GM21367 (cell line): ENCODE measurements around the gene CPA5.

Source experiments
- ATAC-seq: cut with Tn5 transposase; IDR thresholded peaks from one replicate; pipeline ENCODE4 v1.9.1; 2021; ENCODE audit not compliant: unreplicated experiment

The CPA5 gene

DNA sequence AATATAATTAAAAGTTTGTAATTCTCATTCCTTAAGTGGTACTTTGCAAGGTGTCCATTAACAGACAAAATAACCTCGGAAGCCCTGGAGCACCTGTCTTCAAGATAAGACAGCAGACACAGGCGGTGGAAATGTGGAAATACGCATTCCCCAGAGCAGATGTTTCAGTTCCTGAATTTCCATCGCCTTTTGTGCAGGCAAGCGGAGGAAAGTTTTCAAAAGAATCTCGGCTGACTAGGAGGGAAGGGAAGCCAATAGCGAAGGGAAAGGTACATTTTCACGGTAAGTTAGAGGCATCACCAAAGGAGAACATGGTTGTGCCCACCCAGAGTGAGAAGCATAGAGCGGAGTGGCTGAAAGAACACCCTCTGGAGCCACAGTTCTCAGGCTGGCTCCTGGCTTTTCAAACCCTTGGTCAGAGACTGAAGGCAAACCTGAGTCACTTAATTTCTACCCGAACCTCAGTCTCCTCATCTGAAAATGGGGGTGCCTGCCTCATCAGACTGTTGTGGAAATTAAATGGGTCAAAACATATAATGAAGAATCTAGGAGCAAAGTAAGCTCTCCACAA, 49.3 kb downstream of the CPA5 start:
- ATAC-seq, result no peak

DNA sequence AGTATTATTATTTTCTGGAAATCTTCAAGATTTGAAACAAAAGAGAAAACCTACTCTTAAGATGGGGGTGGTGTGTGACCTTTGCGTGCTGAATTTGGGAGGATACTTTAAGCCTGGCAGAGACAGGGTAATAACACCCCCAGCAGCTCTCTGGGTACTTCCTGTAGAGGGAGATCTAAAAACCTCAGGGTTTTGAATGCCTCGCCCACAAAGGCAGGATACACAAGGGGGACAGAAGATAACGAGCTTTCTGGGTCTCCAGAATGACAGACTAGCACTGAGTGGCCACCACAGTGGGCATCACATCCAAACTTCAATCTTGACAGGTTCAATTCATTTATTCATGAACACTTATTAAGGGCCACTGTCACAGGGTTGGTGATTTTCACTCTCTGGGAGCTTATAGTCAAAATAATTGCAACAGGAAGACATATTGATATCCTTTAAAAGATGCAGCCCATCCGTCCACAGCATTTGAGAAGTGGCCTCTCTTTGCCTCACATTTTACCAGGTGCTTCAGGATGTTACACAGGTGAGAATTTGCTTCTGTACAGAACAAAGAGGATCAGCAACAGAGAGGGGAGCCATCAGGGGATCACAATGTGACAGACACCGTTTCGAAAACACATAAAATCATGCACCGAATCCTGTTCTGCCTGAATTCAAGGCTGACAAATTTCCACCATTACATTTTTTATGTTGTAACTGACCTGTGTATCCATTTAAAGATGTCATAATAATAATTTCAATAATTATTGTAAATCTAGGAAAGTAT, 50.0 kb downstream of the CPA5 start:
- ATAC-seq, result no peak

DNA sequence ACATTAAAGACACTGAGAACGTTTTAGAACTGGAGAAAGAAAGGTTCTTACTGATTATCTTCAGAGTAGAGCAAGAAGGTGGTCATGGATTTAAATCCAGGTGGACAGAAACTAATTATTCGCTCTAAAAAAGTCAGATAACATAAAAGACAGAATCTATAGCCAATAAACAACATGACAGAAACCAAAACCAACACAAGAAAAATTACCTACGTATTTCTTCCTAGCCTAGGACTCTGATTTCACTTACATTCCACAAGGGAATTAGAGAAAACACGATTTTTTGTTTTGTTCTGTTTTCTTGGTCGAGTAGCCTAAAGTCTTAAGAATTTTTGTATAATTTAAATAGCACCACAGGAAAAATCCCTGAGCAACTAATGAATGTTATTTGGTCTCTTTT, 50.8 kb downstream of the CPA5 start:
- no peak for ATAC-seq

- ATAC-seq, result no peak
These were observed 51.5 kb downstream of the CPA5 start for GRCh38 chr7:130396109-130396508.

GRCh38 chr7:130397051-130397757, 52.6 kb downstream of the CPA5 start:
- ATAC-seq, result no peak

DNA sequence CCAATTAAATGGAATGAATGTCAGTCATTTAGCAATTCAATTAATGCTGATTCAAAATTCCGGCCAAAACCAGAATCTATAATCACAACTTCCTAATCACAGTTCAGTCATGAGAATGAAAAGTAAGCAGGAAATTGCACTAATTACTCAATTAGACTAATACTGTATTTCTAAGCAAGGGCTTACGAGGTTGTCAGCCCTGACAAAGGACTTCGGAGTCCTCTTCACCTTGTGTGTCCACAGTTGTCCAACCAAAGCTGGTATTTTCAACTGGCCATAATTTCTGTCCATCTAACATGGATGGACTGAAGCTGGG, 53.1 kb downstream of the CPA5 start:
- no peak for ATAC-seq

GRCh38 chr7:130398526-130399090, 54.0 kb downstream of the CPA5 start:
- no peak for ATAC-seq

DNA sequence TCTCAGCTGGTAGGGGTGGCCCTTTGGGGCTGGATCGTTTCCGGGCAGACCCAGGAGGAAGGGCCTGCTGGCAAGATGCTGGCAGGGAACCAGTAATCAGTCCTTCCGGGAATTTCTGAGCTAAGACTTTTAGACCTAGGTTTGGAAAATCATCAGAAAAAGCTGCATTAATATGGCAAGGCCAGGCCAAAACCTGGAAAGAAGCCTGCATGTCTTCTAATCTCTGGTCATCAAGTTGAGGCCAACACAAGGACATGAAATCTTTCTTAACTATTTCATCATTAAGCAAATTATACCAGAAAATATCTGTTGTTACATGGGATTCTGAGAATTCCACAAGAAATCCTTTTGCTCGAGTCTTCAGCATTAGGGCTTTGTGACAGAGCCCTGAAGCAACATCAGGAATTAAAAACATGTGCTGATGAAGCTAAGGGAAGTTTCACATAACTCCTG, 55.5 kb downstream of the CPA5 start:
- no peak for ATAC-seq

- ATAC-seq, result no peak
These were observed 56.5 kb downstream of the CPA5 start for GRCh38 chr7:130401101-130401500.

DNA sequence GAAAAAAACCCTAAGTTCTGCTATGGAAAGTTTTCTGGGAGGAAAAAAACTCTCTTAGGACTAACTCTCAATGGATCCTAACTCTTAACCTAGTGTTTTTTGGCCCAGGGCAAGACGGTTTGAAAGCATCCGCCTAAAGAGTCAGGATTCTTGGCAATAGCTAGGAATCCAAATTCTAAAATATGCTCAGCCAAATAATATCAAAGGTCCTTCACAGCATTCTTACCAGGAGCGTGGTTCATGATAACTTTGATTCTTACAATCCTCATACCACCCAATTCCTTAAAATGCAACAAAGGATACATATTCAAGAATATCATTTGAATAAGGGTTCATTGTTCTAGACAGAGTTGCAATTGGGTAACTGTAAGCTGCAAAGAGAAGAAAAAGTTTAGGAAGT, 57.0 kb downstream of the CPA5 start:
- no peak for ATAC-seq

DNA sequence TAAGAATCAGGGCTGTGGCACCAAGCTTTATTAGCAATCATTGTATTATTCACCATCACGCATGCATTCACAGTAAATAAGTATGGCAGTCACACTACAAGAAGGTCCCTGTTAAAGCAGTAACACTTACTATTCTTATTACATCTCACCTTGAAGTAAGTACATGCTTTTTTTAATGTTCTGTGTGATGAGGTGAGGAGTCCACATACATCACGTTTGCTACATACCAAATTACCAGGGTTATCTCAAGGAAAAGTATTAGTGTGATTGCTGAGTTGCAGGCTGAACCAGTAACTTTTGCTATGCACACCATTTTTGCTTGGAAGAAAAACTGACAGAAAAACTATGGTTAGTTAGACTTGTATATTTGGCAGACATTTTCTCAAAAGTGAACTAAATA, 60.4 kb downstream of the CPA5 start:
- no peak for ATAC-seq

DNA sequence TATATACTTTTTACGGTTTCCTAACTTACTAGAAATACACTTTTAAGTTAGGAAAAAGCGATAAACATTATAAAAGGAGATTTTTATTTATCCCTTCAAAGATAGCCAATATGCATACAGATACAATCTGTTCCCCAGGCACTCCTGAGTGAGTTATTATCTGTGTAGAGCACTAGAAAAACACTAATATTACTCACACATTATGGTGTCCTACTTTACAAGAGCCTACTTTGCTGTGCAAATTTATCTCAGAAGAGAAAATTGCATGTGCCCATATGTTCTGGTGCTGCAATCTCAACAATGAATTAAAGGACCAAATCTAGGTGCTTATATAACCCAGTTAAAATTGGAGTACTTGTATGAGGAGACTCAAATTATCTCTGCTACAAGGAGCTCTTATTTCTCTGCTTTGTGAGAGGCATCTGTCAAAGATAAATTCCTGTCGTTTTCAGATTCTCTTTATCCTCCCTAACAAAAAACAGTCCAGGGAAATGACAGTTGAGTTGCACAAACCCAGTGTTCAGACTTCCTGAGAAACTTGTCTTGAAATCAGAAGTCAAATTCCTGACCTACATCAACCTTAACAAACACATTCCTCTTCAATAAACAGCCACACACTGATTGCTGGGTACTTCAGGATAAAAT, 64.6 kb downstream of the CPA5 start:
- no peak for ATAC-seq

DNA sequence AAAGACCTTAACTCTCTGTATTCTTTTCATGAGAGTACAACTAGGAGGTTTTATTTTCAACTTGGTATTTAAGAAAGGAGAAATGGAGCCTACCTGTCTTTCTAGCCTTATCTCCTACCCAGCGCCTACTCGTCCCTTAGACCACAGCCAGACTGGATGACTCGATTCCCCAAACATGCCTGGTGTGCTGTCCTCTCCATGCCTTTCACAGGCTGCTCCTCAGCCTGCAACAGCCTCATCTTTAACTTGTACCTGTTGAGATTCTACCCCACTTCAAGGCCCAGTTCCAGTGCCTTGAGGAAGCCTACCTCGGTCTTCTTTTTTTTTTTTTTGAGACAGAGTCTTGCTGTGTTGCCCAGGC, 65.1 kb downstream of the CPA5 start:
- no peak for ATAC-seq

DNA sequence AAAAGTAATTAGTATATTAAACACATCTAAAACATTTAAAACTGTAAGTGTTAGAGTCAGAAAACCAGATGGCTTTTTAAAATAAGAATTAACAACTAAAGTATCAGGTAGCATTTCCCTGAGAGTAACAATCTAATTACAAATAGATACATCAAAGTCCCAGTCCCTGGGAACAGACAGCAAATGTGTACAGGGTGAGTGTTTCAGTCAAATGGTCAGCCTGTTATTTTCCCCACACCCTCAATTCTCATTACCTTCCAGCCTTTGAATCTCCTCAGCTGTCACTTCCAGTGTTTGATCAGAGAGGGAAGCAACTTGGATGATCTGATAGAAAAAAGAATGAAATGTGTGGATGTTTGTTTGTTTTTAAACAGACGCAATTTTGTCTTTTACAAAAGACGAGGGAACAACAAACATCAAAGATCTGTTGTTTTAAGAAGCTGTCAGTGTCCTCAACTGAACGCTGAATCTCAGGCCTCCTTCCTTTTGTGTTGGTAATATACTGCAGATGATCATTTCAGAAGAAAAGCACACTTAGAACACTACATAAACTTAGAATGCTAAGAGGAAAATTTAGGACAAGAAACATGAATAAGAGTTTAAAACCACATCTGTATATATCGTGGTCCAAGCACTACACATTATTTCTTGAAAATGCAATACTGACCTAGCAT, 66.4 kb downstream of the CPA5 start:
- no peak for ATAC-seq

GRCh38 chr7:130413201-130413600, 68.6 kb downstream of the CPA5 start:
- no peak for ATAC-seq

DNA sequence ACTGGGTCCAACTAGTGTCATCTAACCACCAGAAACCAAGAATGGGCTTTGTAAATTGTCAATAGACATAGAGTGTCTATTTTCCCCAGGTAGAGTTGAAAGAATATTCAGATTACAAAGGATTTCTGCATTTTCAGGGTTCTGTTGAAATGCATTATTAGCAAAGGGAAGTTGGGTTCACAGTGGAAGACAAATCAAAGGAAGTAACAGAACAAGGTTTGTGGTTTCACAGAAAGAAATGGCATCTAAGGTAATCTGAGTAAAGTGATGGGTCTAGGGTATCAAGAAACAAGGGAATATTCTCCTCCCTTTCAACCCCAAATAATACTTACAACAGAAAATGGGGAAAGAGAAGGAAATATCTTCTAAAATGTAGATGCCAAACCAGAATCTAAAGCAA, 70.4 kb downstream of the CPA5 start:
- ATAC-seq, result no peak

- ATAC-seq, result no peak
These were observed 72.6 kb downstream of the CPA5 start for GRCh38 chr7:130417213-130417612.

DNA sequence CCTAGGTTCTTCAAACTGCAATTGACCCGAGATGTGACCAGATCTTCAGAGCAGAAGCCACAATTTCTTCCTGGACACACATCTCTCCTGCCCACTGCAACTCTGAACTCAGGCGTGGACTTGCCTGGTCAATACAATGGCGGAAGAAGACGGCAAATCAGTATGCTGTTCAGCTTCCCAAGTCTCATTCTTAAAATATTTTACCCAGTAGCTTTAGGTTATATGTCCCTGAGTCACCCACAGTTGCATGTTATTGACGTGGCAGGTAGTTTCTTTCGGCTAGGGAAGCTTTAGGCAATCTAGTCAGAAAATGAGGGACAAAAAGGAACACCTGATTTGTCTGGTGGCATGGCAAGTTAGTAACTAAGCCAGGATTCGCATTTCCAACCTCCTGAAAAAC, 73.7 kb downstream of the CPA5 start:
- ATAC-seq, result no peak
